Measurements from ENCODE around the gene TSEN34.
"Not testable (repeated sequence)": the region's sequence is repeated elsewhere in the genome, so short reads cannot be mapped to it uniquely, and the experiment has no call there.

The TSEN34 gene

DNA sequence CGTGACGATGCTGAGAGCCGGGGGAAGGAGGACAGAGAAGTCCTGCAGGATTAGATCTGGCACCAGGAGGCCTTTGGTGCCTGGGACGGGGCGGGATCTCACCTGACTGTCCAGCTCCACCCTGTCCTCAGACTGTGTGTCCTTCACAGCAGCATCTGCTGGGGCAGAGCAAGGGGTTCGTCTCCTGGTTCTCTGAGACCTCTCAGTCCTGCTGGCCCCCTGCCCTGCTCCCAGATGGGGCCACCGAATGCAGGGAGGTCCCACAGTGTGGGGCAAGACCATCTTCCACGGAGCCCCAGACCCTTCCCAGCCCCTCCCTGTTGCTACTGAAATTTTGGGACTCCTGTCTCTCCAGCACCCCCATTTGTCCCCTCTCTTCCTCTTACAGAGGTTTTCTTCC, 27.2 kb downstream of the TSEN34 start:
- TF ChIP-seq, protein P1, sequence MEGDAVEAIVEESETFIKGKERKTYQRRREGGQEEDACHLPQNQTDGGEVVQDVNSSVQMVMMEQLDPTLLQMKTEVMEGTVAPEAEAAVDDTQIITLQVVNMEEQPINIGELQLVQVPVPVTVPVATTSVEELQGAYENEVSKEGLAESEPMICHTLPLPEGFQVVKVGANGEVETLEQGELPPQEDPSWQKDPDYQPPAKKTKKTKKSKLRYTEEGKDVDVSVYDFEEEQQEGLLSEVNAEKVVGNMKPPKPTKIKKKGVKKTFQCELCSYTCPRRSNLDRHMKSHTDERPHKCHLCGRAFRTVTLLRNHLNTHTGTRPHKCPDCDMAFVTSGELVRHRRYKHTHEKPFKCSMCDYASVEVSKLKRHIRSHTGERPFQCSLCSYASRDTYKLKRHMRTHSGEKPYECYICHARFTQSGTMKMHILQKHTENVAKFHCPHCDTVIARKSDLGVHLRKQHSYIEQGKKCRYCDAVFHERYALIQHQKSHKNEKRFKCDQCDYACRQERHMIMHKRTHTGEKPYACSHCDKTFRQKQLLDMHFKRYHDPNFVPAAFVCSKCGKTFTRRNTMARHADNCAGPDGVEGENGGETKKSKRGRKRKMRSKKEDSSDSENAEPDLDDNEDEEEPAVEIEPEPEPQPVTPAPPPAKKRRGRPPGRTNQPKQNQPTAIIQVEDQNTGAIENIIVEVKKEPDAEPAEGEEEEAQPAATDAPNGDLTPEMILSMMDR (IDR thresholded peaks at IDR 0.05; ENCODE audit: control extremely low read depth, extremely low read depth, low read depth, missing control alignments), result no peak
- no peak for DNase-seq (ENCODE audit: extremely low spot score)
- POLR2A ChIA-PET, result no interaction called here
- CTCF ChIA-PET, result no interaction called here

GRCh38 chr19:54218960-54219661, 28.0 kb downstream of the TSEN34 start:
- TF ChIP-seq, protein P1 (IDR thresholded peaks at IDR 0.05; ENCODE audit: control extremely low read depth, extremely low read depth, low read depth, missing control alignments), result no peak
- POLR2A ChIA-PET, result no interaction called here
- DNase-seq (ENCODE audit: extremely low spot score), result no peak
- CTCF ChIA-PET, result no interaction called here

GRCh38 chr19:54219702-54220101, 28.6 kb downstream of the TSEN34 start:
- DNase-seq (ENCODE audit: extremely low spot score); POLR2A ChIA-PET; CTCF ChIA-PET: not testable (repeated sequence)

DNA sequence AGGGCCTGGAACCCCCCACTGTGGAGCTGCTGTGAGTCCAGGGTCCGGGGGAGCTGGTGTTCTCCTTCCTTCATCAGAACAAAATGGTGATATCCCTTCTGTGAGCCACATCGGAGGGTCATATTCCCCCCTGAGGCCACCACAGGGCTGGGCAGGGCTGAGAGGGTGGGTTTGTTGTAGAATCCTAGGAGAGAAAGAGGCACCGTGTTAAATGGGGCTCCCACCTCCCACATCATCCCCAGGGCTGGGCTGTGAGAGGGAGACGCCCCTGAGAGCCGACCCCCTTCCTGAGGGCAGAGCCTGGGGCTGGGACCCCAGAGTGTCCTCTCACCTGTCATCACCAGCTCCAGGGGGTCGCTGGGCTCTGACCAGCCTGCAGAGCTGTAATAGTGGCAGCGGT, 30.8 kb downstream of the TSEN34 start:
- POLR2A ChIA-PET, CTCF ChIA-PET: not testable (repeated sequence)

GRCh38 chr19:54222474-54223276, 31.6 kb downstream of the TSEN34 start, which contains the start of gene LILRB3:
LILRB3 (minus strand) TSS chr19:54223007; CDS start chr19:54222976, 31 bp downstream.
- CTCF ChIA-PET; DNase-seq (ENCODE audit: extremely low spot score); POLR2A ChIA-PET: not testable (repeated sequence)

More for the DNA sequence above, 30.8 kb downstream of the TSEN34 start:
- DNase-seq (ENCODE audit: extremely low spot score), result not testable (repeated sequence)

- CTCF ChIA-PET; DNase-seq (ENCODE audit: extremely low spot score); POLR2A ChIA-PET: not testable (repeated sequence)
Measured at GRCh38 chr19:54223277-54223936, 32.3 kb downstream of the TSEN34 start.

DNA sequence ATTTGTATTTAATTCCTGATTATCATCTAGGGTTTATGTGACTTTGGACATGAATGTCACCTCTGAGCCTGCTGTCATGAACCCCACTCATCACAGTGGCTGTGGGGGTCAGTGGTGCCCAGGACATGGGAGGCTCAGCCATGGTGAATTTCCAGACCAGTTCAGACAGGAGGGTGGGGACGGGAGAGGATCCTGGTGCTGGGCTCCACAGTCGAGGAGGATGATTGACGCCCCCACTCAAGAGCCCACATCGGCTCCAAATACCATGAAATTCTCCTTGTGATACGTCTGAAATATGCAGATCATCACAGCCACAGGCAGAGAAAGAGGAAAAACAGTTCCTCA, 32.8 kb downstream of the TSEN34 start:
- POLR2A ChIA-PET; DNase-seq (ENCODE audit: extremely low spot score); CTCF ChIA-PET: not testable (repeated sequence)

DNA sequence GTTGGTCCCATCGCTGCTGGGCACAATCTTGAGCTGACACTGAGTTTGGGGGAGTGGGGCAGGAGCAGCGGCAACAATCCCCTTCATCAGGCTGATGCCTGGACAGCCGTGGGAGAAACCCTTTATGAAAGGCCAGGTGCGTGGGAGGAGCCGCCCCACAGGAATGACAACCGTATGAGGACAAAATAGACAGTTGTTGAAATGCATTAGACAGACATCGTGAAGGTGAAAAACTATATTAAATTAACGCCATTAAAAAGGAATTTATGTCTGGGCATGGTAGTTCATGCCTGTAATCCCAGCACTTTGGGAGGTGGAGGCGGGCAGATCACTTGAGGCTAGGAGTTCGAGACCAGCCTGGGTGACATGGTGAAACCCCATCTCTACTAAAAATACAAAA, 33.5 kb downstream of the TSEN34 start:
- DNase-seq (ENCODE audit: extremely low spot score); POLR2A ChIA-PET: not testable (repeated sequence)

DNA sequence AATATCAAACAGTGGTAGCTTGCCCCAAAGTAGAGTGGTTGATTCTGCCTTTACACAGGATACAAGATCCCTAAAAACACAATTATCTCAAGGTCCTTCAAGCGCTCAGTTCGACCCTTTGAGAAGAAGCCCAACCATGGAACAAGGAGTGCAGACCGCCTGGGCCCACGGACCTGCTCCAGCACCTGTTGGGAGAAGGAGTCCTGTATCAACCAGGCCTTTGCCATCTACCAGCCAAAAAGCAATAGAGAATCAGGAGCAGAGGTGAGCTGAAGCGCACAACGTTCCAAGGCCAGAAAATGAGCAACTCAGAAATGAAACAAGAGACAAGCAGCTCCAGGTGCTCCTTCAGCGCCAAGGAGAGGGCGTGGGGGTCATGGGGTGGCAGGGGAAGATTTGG, 38.0 kb downstream of the TSEN34 start:
- CTCF ChIA-PET, result interaction anchor here (1.2 to 1.5 kb wide), 2 partner anchors 30 to 60 kb away, joined by 3 to 4 read pairs; no protein-coding TSS in a partner anchor
- POLR2A ChIA-PET, result no interaction called here

More for the DNA sequence above, 33.5 kb downstream of the TSEN34 start:
- CTCF ChIA-PET, result not testable (repeated sequence)

More for the DNA sequence above, 38.0 kb downstream of the TSEN34 start:
- TF ChIP-seq, protein P1 (IDR thresholded peaks at IDR 0.05; ENCODE audit: control extremely low read depth, extremely low read depth, low read depth, missing control alignments), result no peak
- no peak for DNase-seq (ENCODE audit: extremely low spot score)
